T-helper 1 cell treated with Interleukin-12 subunit alpha and Interleukin-12 subunit beta and Interleukin-4 antibody, amounts not matched to agents 30 μg/mL and 1 μg/mL, for 36 hours (primary cell): ENCODE results near the gene PXK.

Source experiments
- H3K27ac Mint-ChIP-seq: one replicate; pipeline ENCODE4 v1.8.0; 2021; ENCODE audit warnings: mild to moderate bottlenecking, mixed read lengths
- H3K27me3 Mint-ChIP-seq: one replicate; pipeline ENCODE4 v1.8.0; 2021; ENCODE audit warnings: low read depth, mixed read lengths
- H3K36me3 Mint-ChIP-seq: one replicate; pipeline ENCODE4 v1.8.0; 2021; ENCODE audit warnings: low read depth, mixed read lengths
- H3K4me1 Mint-ChIP-seq: one replicate; pipeline ENCODE4 v1.8.0; 2021; ENCODE audit warnings: low read depth, mixed read lengths
- H3K4me3 Mint-ChIP-seq: one replicate; pipeline ENCODE4 v1.8.0; 2021; ENCODE audit warnings: mild to moderate bottlenecking, moderate library complexity, mixed read lengths
- H3K9me3 Mint-ChIP-seq: one replicate; pipeline ENCODE4 v1.8.0; 2021; ENCODE audit warnings: mixed read lengths

PXK gene

DNA sequence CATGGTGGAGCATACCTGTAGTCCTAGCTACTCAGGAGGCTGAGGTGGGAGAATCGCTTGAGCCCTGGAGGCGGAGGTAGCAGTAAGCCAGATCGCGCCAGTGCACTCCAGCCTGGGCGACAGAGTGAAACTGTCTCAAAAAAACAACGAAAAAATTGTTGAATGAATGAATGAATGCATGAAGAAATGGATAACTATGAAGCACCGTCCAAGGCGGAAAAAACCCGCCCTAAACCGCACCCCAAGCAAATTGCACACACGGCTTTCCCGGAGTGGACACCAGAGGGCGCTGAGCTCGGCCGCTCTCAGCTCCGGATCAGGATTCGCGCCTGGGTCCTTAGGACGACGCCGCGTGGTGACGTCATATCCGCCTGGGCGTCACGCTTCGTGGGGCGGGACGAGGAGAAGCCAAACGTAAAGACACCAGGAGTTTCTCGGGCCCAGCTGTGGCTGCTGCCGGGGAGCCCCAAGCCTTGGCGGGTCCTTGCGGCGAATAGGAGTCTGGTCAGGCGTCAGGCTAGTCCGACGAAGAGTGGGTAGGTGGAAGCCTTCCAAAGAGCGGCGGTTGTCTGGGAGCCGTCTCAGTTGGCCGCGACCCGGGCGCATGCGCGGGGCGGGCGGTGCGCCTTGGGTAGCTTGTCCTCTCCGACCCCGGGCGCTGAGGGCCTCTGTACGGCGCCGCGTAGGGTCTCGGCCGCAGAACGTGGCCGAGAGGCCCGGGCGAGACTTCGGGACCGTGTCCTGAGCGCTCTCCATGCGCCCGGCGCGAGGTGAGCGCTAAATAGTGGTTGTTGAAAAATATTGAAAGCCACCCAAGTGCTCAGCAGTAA, 26.6 kb upstream of the PXK start, which contains the start of the genes HTD2 and RPP14:
HTD2 (plus strand) TSS at position 639 of the 830 bp plus-strand sequence. CDS start 11,094 bp downstream, outside the sequence.
RPP14 (plus strand) TSS at position 364 of the 830 bp plus-strand sequence. CDS start 4,085 bp downstream, outside the sequence.
- H3K4me1 Mint-ChIP-seq = peaks cover 27% of the 10 kb centered on the region
- peaks cover 4% of the 10 kb centered on the region for H3K9me3 Mint-ChIP-seq
- H3K36me3 Mint-ChIP-seq = peaks cover 15% of the 10 kb centered on the region
- H3K27me3 Mint-ChIP-seq = peaks cover 14% of the 10 kb centered on the region
- H3K4me3 Mint-ChIP-seq = peak within 1 kb of the TSS; percentile 96
- peak within 1 kb of the TSS; percentile 100 for H3K27ac Mint-ChIP-seq

DNA sequence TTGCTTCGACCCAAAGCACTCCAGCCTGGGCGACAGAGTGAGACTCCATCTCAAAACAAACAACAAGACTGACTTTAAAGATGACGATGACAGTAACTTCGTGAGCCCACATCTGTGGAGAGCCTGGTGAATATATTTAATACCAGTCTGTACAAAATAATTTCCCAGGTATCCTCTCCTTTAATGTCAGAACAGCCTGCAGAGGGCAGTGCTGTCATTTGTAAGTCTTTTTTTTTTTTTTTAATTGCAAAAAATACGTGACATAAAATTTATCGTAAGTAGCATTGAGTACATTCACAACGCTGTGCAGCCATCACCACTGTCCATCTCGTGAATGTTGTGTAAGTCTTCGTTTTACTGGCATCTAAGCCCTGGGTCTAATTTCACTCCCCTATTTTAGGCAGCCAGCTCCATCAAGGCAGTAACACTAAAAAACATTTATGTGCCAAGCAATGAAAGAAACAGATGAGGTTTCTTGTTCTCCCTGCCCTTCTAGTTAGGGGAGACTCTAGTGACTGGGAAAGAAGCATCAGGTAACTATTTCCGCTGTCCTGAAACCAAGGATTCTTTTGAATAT, 25.0 kb upstream of the PXK start:
- Mint-ChIP-seq H3K27ac (peak overlapping the region; percentile 100), H3K27me3 (no peaks in the 10 kb centered on the region), H3K4me1 (peaks cover 27% of the 10 kb centered on the region), H3K9me3 (no peaks in the 10 kb centered on the region), H3K36me3 (peaks cover 24% of the 10 kb centered on the region), H3K4me3 (peak overlapping the region; percentile 96)

DNA sequence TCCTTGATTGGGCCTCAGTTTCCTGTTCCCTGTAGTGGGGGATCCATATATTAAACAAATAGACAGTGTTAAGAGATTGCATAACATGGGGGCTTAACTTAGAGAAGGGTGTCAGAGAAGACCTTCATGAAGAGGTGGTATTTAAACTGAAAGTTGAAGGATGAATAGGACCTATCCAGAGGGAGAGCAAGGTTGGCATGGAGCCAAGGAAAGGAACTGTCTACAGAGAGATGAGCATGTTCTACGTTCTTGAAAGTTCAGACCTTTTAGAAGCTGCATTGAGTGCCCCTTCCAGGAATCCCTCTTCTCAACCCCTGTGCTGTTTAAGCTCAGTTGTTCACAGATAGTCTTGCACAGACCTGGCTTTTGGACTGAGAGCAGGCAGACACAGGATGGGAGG, 24.0 kb upstream of the PXK start:
- H3K27me3 Mint-ChIP-seq = no peaks in the 10 kb centered on the region
- peaks cover 27% of the 10 kb centered on the region for H3K4me1 Mint-ChIP-seq
- H3K27ac Mint-ChIP-seq = peak overlapping the region; percentile 20
- no peak overlapping the region for H3K4me3 Mint-ChIP-seq
- H3K36me3 Mint-ChIP-seq = peaks cover 29% of the 10 kb centered on the region
- no peaks in the 10 kb centered on the region for H3K9me3 Mint-ChIP-seq

DNA sequence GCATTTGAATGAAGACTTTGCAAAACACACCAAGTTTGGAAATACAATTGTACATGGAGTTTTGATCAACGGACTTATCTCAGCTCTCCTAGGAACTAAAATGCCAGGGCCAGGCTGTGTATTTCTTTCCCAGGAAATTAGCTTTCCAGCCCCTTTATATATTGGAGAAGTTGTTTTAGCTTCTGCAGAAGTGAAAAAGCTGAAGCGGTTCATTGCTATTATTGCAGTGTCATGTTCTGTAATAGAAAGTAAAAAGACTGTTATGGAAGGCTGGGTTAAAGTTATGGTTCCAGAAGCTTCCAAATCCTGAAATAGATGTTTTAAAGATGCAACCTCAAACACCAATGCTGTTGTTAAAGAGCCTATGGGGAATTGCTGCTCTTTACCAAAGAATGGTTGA, 14.9 kb upstream of the PXK start:
- H3K36me3 Mint-ChIP-seq = peaks cover 32% of the 10 kb centered on the region
- no peaks in the 10 kb centered on the region for H3K27me3 Mint-ChIP-seq
- no peak overlapping the region for H3K27ac Mint-ChIP-seq
- no peak overlapping the region for H3K4me3 Mint-ChIP-seq
- H3K9me3 Mint-ChIP-seq = no peaks in the 10 kb centered on the region
- peaks cover 4% of the 10 kb centered on the region for H3K4me1 Mint-ChIP-seq

DNA sequence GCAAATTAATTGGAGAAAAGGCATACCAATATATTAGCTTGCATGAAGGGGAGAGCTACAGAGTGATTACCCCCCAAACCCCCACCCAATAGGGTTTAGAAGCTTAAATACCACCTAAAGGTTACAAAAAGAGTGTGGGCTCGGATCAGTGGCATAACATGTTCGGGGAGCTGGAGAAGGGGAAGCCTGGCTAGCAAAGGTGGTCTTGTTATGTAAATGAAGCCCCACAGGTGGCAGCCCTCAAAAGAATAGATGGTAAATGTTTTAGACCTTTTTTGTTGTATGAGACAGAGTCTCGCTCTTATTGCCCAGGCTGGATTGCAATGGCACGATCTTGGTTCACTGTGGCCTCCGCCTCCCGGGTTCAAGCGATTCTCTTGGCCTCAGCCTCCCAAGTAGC, 10.9 kb upstream of the PXK start:
- Mint-ChIP-seq H3K4me3 (no peak overlapping the region), H3K27ac (no peak overlapping the region), H3K36me3 (peaks cover 16% of the 10 kb centered on the region), H3K9me3 (no peaks in the 10 kb centered on the region), H3K27me3 (no peaks in the 10 kb centered on the region), H3K4me1 (peaks cover 21% of the 10 kb centered on the region)

DNA sequence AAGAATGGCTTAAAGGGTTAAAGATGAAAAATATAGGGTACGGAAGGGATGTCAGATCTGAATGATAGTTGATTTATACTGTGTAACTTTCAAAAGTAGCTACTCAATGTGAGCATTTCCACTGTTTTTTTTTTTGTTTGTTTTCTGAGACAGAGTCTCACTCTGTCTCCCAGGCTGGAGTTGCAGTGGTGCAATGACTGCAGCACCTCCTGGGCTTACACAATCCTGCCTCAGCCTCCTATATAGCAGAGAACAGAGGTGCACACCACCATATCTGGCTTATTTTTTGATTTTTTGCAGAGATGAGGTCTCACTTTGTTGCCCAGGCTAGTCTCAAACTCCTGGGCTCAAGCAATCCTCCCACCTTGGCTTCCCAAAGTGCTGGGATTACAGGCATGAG, 9.9 kb upstream of the PXK start:
- Mint-ChIP-seq H3K27ac (no peak overlapping the region), H3K36me3 (peaks cover 10% of the 10 kb centered on the region), H3K27me3 (no peaks in the 10 kb centered on the region), H3K4me3 (no peak overlapping the region), H3K9me3 (no peaks in the 10 kb centered on the region), H3K4me1 (peaks cover 21% of the 10 kb centered on the region)

DNA sequence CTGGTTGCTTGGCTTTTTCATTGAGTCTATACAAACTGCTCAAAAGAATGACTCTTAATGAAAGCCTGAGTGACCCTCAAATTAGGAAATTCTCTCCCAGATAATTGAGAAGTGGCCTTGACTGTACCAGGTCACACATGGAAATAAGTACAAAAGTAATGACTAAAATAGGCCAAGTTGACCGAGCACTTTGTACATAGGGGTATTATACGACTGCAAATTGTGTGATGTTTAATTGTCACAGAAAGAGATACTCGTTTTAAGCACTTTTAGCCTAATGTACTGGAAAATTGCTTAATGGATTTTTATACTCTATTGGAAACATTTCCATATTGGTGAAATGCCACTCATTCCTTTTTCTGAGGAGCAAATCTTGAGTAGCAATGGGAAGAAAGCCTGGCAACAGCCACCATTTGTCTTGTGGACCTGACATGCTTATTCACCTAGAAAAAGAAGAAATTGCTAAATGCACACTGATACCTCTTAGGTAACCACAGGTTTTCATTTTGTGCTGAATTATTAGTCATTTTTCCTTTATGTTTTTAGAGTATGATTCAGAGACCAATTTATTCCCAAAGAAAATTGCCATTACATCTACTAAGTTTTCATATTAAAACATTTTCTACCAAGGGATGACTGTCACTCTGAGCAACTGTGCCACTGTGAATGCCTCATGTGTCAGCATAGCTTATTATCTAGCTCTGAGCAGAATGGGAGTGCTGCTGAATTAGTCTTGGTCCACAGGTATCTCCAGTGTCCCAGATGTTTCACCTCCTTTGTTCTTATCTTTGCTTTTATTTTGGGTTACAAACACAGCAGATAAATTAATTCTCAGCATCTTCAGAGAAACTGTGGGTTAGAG, 8.9 kb upstream of the PXK start:
- H3K36me3 Mint-ChIP-seq = peaks cover 5% of the 10 kb centered on the region
- H3K27ac Mint-ChIP-seq = peak overlapping the region; percentile 82
- H3K4me3 Mint-ChIP-seq = no peak overlapping the region
- H3K27me3 Mint-ChIP-seq = peaks cover under 1% of the 10 kb centered on the region
- peaks cover 21% of the 10 kb centered on the region for H3K4me1 Mint-ChIP-seq
- no peaks in the 10 kb centered on the region for H3K9me3 Mint-ChIP-seq

DNA sequence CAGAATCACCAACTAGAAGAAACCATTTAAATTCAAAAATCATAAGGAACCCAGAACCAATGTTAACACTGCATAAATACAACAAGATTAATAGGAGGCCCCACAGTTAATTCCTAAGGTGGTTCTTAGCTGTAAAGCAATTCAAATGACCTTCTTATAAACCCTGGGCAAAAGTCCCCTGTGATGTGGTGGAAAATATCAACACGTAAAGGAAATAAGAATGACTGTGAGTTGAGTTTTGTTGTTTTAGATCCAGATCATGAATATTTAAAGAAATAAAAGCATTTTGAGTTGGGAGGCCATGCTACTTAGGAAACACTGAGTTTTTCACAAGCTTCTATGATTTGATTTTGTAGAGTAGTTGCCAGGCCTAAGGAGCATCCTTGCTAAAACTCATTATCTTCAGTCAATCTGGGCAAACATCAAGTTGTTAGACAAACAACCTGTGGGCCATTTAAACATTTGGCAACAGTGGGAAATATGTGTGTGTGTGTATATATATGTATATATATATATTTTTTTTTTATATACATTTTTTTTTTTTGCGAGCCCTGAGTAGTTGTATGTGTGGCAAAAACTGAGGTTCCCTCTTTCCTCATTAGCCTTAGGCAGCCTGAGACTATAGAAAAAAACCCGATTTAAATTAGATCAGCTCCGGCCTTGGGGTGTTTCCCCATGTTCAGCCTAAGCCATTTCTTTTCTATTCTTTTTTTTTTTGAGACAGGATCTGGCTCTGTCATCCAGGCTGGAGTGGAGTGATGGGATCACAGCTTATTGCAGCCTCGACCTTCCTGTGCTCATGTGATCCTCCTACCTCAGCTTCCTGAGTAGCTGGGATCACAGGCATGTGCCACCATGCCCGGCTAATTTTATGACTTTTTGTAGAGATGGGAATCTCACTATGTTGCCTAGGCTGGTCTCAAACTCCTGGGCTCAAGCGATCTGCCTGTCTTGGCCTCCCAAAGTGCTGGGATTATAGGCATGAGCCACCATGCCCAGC, 8.0 kb upstream of the PXK start:
- Mint-ChIP-seq H3K27me3 (peaks cover 3% of the 10 kb centered on the region), H3K4me1 (peaks cover 21% of the 10 kb centered on the region), H3K4me3 (no peak overlapping the region), H3K36me3 (peaks cover 3% of the 10 kb centered on the region), H3K9me3 (no peaks in the 10 kb centered on the region), H3K27ac (peak overlapping the region; percentile 82)

DNA sequence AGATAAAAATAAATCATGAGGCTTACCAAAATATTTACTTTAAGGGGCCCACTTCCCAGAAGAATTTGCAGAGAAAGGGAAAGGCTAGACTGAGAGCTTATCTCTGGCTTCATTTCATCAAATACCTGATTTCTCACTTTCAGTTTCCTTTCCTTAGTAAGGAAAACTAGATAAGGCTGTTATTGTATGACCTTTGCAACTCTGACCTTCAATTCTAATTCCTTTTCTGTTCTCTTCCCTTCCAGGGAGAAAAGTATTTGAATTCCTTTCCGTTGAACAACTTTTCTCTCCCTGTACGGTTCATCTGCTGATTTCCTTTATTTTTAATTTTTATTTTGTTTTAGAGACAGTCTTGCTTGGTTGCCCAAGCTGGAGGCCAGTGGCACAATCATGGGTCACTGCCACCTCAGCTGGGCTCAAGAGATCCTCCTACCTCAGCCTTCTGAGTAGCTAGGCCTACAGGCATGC, 7.1 kb upstream of the PXK start:
- no peaks in the 10 kb centered on the region for H3K36me3 Mint-ChIP-seq
- peaks cover 21% of the 10 kb centered on the region for H3K4me1 Mint-ChIP-seq
- H3K27ac Mint-ChIP-seq = peak overlapping the region; percentile 31
- peaks cover 3% of the 10 kb centered on the region for H3K27me3 Mint-ChIP-seq
- no peaks in the 10 kb centered on the region for H3K9me3 Mint-ChIP-seq
- H3K4me3 Mint-ChIP-seq = no peak overlapping the region

DNA sequence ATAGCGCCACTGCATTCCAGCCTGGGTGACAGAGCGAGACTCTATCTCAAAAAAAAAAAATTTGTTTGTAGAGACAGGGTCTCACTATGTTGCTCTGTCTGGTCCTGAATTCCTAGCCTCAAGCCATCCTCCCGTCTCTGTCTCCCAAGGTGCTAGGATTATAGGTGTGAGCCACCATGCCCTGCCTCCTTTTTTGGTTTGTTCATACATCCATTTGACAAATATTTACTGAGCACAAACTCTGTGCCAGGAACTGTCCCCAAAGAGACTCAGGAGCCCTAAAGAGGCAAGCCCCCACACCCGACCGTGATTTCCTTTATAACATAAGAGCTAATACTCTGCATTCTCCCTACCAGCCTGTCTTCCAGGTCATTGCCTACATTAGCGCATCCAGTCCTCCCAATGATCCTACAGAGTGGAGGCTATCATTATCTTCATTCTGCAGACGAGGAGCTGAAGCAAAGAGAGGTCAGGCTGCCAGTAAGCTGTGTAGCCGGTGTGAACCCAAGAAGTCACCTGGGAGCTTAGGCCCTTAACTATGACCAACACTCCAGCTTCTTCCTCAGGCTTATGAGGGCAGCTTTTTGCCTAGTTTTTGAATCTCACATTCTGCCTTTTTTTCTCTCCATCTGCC, 6.3 kb upstream of the PXK start:
- Mint-ChIP-seq H3K4me1 (peaks cover 24% of the 10 kb centered on the region), H3K36me3 (no peaks in the 10 kb centered on the region), H3K4me3 (no peak overlapping the region), H3K27ac (peak overlapping the region; percentile 26), H3K9me3 (no peaks in the 10 kb centered on the region), H3K27me3 (peaks cover 3% of the 10 kb centered on the region)

DNA sequence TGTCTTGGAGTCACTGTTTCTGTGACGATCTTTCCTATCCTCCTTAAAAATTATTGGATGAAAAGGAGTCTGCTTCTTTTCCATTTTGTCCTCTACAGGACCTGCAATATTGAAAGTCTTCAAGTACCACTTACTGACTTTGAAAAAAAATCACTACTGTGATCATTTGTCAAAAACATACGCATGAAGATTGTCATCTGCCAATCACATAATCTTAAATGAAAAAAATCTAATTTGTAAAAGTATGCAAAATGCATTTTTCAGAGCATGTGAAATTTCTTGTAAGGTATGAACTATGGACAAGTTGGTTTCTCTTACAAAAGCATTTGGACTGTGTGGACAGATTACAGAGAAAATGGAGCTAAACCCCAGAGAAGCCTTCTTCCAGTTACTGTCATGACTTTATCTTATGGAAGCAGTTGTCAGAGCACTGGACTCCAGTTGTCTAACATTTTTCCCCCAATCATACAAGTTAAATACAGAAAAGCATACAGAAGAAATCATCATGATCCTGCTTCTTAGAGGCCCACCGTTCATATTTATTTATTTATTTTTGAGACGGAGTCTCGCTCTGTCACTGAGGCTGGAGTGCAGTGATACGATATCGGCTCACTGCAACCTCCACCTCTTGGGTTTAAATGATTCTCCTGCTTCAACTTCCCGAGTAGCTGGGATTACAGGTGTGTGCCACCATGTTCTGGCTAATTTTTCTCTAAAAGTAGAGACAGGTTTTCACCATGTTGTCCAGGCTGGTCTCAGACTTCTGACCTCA, 3.4 kb upstream of the PXK start:
- no peaks in the 10 kb centered on the region for H3K36me3 Mint-ChIP-seq
- H3K4me1 Mint-ChIP-seq = peaks cover 26% of the 10 kb centered on the region

DNA sequence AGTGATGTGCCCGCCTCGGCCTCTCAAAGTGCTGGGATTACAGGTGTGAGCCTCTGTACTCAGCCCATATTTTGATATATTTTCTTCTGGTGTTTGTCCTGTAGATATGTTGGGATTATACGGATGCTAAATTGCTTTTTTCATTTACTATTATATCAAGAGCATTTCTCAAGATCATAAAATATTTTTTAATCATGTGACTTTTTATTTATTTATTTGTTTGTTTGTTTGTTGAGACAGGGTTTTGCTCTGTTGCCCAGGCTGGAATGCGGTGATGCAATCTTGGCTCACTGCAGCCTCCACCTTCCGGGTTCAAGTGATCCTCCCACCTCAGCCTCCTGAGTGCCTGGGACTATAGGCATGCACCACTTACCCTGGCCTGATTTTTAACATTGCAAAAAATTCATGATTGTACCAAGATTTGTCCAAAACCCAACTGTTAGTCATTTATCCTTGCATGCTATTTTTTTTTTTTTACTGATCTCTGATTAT, 2.7 kb upstream of the PXK start:
- no peaks in the 10 kb centered on the region for H3K9me3 Mint-ChIP-seq
- H3K27me3 Mint-ChIP-seq = peaks cover 3% of the 10 kb centered on the region
- H3K4me1 Mint-ChIP-seq = peaks cover 27% of the 10 kb centered on the region
- H3K27ac Mint-ChIP-seq = no peak overlapping the region
- no peaks in the 10 kb centered on the region for H3K36me3 Mint-ChIP-seq
- H3K4me3 Mint-ChIP-seq = no peak overlapping the region

More for the DNA sequence above, 3.4 kb upstream of the PXK start:
- Mint-ChIP-seq H3K4me3 (no peak overlapping the region), H3K27ac (no peak overlapping the region), H3K27me3 (peaks cover 3% of the 10 kb centered on the region), H3K9me3 (no peaks in the 10 kb centered on the region)
